ENCODE data around the gene RGS18. TPM values are rescaled to one million over a fixed set of nuclear protein-coding genes. Genes with fewer than 3 reads are reported as not detected.
"Not testable (repeated sequence)": the region's sequence is repeated elsewhere in the genome, so short reads cannot be mapped to it uniquely, and the experiment has no call there.

RGS18 gene
- polyA plus RNA-seq (ENCODE audit: insufficient read length in 3 of 3): 1 to 10 TPM; 1.9 to 2.7 (median 1.9) TPM
- long read RNA-seq, donor 1: 0 reads
- long read RNA-seq, donor 2: 0 reads
- long read RNA-seq, donor 3, partial matches to known transcripts: 0 of 1 reads
- long read RNA-seq, donor 3, other reads (novel, unspliced or antisense): 0 of 1 reads
- long read RNA-seq, donor 4, partial matches to known transcripts: 0 of 1 reads
- long read RNA-seq, donor 4, other reads (novel, unspliced or antisense): 0 of 1 reads
- long read RNA-seq, donor 5: 0 reads
- long read RNA-seq, donor 6, partial matches to known transcripts: 0 of 2 reads
- long read RNA-seq, donor 6, other reads (novel, unspliced or antisense): 0 of 2 reads
- long read RNA-seq, donor 7, partial matches to known transcripts: 0 of 1 reads
- long read RNA-seq, donor 7, other reads (novel, unspliced or antisense): 0 of 1 reads
- long read RNA-seq, donor 8, partial matches to known transcripts: 0 of 1 reads
- long read RNA-seq, donor 8, other reads (novel, unspliced or antisense): 0 of 1 reads
- long read RNA-seq, donor 9, partial matches to known transcripts: 0 of 1 reads
- long read RNA-seq, donor 9, other reads (novel, unspliced or antisense): 0 of 1 reads
- long read RNA-seq, donor 10: 0 reads
- long read RNA-seq, donor 11, partial matches to known transcripts: 0 of 3 reads
- long read RNA-seq, donor 11, other reads (novel, unspliced or antisense): 0 of 3 reads
- long read RNA-seq, donor 12, partial matches to known transcripts: 0 of 1 reads
- long read RNA-seq, donor 12, other reads (novel, unspliced or antisense): 0 of 1 reads
- long read RNA-seq, donor 13, partial matches to known transcripts: 0 of 1 reads
- long read RNA-seq, donor 13, other reads (novel, unspliced or antisense): 0 of 1 reads
- long read RNA-seq, donor 14: 0 reads
- long read RNA-seq, donor 15: 0 reads
- long read RNA-seq, donor 16: 0 reads

DNA sequence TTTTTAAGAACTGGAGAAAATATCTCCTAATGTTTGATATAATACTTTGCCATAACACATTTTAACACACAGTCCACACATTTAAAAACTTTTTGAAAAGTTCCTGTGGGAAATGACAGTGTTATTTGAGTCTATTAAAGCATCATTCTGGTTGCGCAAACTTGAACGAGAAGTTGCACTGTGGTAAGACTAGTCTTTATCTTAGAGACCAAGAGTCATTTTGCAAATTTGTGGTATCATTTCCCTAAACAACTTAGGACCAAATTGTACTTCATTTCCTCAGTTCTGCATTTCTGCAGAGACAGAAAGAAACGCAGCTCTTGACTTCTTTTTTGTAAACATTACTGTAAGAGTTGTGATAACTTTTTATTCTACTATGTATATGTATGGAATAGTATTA lies at the start of gene RGS18:
Gene RGS18 (plus strand): TSS at position 282 of the 400 bp plus-strand sequence. CDS start 176 bp downstream, outside the sequence.
- no peak for DNase-seq

GRCh38 chr1:192109576-192109975 lies 48.7 kb upstream of the RGS18 start:
- DNase-seq: no peak

- DNase-seq: no peak
Observed at GRCh38 chr1:192115000-192115399, 43.3 kb upstream of the RGS18 start.

DNA sequence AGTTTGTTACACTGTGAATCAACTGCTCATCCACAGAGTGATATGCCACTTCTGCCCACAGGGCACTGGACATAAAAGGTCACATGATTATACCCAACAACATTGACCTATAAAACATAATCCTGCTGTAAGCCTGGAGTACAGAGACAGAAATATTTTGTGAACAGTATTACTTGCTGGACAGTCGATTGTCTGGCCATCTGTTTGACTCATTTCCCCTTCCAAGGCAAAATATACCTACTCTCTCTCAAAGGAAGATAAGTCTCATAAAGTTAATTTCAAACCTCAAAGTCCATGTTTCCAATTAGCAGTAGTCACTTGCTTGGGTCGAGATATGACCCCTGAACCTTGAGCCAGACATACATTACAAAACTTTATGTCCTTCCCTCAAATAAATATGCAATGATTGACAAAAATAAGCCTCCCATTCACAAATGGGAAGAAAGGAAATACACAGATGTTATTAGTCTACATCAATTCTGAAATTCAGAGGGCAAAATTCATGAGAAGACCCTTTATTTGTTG lies 39.3 kb upstream of the RGS18 start:
- no peak for DNase-seq

DNA sequence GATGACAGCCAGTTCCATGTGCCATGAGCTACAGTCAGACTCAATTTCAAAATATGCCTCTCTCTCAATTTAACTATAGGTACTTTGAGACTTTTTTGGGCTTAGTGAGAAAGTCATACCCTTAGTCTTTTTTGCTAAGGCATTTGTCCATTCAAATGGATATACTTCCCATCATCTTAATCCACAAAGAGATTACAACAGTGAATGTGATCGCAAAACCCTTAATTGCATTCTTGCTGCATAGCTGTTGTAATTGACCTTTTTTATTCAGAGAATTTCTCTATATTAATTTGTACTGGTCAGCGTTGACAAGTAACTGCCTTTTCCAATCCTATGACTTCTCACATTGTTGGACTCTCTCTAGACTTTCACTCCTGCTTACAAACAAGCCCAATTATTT lies 38.6 kb upstream of the RGS18 start:
- no peak for DNase-seq

DNA sequence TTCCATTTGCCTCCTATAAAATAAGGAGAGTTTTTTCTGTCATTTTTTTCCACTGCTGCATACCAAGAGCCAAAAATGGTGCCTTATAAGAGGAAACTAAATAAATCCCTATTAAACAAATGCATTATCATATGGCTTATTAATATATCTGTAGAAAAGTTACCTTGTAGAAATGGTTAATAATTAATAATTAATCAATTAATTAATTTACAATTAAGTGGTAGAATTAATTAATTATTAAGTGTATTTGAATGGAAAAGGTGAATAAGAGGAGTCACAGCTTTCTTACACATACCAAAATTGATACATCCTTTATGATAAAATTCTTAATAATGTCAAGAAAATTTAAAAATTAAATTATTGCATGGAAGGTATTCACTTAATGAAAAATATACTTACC lies 35.6 kb upstream of the RGS18 start:
- DNase-seq: no peak

- no peak for DNase-seq
Observed at GRCh38 chr1:192123212-192123611, 35.0 kb upstream of the RGS18 start.

DNA sequence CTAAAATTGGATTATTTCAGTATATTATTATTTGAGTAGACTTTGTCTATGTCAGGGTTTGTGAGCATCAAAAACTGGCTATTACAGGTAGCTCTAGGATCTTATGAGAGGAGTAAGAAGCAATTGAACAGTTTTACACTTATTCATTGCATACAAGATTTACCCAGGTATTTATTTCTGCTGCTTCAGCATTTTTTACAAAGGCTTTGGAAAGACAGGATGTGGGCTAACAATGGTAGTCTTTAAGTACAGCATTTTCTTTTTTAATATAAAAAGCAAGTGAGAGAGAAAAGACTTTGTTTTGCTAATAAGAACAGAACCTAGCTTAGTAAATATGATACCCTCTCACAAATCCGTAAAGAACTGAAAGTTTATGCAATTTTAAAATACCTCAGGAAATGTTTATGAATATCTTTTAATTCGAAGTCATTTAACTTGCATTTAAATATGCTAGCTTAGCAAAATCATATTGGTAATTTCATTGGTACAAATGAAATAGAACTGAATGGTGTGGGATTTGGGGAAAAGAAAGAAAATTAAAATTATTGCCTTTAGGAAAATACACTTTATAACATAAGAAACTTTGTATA lies 32.1 kb upstream of the RGS18 start:
- DNase-seq: no peak

DNA sequence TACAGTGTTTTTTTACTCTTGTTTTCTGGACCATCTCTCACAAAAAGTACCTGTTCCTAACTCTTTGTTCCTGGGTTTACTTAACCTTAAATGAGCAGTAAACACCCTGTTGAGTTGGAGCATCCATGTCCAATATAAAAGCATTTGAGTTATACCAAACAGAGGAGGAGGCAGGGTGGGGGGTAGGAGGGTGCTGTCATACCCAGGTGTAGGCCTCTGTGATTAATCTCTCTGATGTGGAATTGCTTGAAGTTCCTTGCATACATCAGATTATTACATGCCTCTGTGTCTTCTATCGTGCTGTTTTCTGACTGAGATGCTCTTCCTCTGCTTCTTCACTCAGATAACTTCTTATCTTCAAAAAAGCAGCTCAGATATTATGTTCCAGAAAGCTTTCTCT lies 28.1 kb upstream of the RGS18 start:
- no peak for DNase-seq

DNA sequence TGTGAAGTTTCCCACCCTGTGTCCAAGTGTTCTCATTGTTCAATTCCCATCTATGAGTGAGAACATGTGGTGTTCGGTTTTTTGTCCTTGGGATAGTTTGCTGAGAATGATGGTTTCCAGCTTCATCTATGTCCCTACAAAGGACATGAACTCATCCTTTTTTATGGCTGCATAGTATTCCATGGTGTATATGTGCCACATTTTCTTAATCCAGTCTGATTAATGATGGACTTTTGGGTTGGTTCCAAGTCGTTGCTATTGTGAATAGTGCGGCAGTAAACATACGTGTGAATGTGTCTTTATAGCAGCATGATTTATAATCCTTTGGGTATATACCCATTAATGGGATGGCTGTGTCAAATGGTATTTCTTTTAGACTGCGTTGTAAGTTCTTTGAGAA lies 27.4 kb upstream of the RGS18 start:
- not testable (repeated sequence) for DNase-seq

- DNase-seq: no peak
Observed at GRCh38 chr1:192131914-192132313, 26.3 kb upstream of the RGS18 start.

GRCh38 chr1:192133350-192133926 lies 24.8 kb upstream of the RGS18 start:
- DNase-seq: no peak

GRCh38 chr1:192140382-192140781 lies 17.9 kb upstream of the RGS18 start:
- DNase-seq: no peak

DNA sequence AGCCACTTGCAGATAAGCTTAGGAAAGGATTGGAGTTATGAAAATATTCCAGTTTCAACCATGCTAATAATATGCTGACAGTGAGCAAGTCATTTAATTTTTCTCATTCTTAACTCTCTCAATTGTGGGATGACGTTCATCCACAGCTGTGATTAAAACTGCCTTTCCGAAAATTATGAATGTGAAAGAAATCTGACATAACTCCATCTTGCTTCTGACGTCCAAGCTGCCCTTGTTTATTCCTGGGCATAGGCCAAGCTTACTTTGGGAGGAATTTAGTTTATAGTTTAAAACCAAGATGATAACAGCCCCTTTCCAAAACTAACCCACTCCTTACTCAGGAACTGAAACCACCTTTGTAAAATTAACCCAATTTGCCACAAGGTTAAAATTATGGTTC lies 11.0 kb upstream of the RGS18 start:
- no peak for DNase-seq

GRCh38 chr1:192147696-192148095 lies 10.6 kb upstream of the RGS18 start:
- no peak for DNase-seq

DNA sequence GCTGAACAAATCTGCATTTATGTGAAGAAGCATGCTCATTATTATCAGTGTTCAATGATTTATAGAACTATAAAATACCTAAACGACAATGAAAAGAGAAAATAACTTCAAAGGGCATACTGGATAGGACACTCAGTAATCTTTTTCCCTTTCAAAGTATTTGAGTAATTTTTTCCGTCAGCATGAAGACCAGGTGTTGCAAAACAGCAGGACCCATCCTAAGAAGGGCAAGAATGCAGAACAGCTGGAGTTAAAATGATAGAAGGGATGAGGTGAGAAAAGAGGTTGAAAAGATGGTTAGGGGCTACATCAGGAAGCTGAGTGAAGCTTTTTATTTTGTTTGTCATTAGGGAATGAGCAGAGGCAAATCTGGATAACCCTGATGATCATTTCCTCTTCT lies 7.1 kb upstream of the RGS18 start:
- DNase-seq: no peak

GRCh38 chr1:192153276-192153675 lies 5.0 kb upstream of the RGS18 start:
- no peak for DNase-seq

DNA sequence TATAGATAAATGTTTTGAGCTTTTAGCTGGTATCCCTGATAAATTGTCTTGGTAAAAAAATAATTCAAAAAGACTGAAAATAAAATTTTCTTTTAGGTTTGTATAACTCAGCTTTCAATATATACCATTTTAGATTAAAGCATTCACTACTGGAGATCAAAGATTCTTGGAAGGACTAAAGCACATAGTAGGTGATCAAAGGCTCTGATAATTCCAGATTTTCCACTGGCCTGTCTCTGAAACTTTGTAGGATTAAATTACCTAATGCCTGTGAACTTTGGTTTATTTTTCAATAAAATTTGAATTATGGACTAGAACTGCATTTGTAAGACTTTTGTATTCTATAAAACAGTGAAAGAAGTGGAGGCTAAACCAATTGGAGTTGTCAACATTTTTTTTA lies 1.2 kb upstream of the RGS18 start:
- DNase-seq: no peak

DNA sequence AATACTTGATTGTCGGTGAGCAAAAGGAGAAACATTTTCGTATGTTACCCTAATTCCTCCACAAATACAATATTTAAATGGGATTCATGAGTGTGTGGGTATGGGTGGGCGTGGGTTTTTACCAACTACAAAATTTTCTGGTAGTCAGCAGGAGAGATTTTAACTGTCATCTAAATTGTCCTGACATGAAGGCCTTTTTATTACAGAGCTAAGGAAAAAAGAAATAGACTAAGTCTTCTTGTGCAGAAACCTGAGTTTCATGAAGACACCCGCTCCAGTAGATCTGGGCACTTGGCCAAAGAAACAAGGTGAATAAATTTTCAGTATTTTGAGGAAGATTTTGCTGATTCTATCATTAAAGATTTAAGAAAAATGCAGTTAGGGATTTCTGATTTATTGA lies 752 bp downstream of the RGS18 start:
- no peak for DNase-seq

DNA sequence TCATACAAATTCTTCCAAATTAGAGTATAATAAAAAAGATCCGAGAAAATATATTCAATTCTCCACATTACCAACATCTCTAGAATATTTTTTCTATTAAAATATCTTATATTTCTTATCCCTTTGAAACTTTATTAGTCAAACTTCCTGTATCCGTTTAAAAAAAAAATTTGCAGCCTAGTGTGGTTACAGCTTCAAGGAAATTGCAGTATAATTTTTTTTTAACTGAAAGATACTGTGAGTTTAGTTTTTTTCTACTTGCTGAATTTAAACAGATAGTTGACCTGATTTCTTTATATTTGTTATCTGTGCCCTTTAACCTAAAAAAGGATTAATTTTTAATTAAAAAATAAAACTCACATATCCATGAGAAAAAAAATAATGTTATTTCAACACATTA lies 1.5 kb downstream of the RGS18 start:
- DNase-seq: no peak

DNA sequence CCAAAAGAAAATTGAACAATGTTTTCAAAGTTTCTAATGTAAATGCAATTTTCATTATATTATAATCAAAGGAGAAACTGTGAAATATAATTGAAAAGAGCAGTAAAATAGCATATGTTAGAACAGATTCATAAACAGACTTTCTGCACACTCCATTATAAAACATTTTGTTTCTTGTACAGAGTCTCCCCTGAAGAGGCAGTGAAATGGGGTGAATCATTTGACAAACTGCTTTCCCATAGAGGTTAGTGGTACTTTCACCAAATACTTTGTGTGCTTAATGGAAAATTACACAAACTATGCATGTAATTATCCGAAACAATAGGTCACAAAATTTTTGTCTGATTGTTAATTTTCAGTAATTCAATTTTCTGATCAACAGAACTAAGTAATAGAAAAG lies 1.9 kb downstream of the RGS18 start:
- DNase-seq: no peak

GRCh38 chr1:192161976-192162375 lies 3.7 kb downstream of the RGS18 start:
- no peak for DNase-seq
